GM21723 (cell line): ENCODE data around the gene LIX1.
"Not testable (repeated sequence)": the region's sequence is repeated elsewhere in the genome, so short reads cannot be mapped to it uniquely, and the experiment has no call there.

Experiments
- ATAC-seq: cut with Tn5 transposase; IDR thresholded peaks from one replicate; pipeline ENCODE4 v1.9.1; 2021; ENCODE audit warnings: mild to moderate bottlenecking, moderate library complexity; ENCODE audit not compliant: unreplicated experiment

LIX1 gene

DNA sequence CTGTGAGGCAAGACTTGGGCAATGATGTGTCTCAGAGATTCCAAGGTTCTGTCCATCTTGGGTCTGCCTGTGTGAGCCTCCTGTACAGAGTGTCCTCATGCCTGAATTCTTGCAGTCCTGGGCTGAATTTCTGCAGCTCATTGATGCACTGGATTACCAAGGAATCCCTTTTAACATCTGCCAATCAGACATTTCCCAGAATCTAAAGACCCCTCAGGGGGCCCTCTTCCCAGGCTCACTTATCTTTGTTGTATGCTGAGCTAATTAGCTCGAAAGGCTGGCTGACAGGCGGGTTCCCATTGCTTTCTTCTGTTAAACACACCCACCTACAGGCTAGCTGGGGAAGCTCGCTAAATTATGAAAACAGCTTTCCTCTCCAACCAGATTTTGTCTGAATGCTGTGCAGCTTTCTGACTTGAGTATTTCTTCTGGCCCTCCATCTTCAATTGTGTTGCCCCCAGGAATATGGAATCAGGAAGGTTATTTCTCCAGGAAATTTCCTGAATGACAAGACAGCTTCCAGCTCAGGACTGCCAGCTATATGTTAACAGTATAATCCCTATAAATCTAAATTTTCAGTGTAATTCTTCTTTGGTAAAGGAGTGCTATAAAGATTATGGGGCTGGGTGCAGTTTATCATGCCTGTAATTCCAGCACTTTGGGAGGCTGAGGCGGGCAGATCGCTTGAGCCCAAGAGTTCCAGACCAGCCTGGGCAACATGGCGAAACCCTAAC is at the start of gene LIX1:
LIX1 (minus strand) TSS at position 91 of the 734 bp plus-strand sequence; CDS start at position 56, 35 bp downstream.
- ATAC-seq: peak; percentile 96

- no peak for ATAC-seq
Measured at GRCh38 chr5:97191893-97192292, 49.5 kb upstream of the LIX1 start.

- ATAC-seq: not testable (repeated sequence)
Measured at GRCh38 chr5:97189523-97189922, 47.1 kb upstream of the LIX1 start.

DNA sequence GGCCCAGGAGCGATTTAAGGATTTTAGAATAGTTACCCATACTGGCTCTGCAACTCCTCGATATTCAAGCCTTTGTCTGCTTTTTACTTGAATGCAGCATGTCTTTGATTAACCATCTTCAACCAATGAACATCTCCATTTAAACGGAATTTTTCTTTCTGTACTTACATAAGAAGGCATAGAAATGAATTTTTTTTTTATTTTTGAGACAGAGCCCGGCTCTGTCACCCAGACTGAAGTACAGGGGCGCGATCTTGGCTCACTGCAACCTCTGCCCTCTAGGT is 41.5 kb upstream of the LIX1 start:
- ATAC-seq: no peak

DNA sequence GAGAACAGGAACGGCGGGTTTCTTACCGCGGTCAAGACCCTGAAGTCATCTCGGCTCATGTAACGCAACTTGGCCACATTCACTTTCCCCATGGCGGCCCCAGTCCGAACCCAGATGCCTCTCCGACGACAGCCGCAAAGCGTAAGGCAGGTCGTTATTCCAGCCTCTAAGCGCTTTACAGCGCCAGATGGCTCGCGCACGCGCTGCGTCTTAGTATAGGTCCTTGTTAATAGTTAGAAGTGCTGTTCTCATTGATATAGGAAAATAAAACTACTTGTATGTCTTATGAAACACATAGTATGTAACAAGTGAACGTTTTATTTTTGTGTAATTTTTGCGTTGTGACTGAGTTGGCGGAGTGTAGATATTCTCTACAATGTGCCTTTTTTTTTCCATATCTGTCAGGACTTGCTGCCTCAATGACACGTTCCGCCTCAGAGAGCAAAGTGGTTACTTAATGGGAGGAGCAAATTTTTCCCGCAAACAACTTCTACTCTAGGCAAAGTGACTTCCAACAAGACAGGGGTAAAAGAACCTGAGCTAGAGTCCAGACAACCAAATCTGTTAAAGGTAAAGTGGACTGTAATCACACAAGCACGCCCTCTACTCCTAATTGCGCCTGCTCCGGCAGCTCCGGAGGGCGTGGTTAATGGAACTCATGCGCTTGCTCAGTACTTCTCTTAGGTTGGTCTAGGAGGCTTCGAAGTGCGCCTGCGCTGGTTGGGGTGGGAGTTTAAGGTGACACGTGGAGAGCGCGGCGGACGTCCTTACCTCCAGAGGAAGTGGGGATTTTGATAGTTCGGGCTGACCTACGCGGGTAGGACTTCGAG is 40.9 kb upstream of the LIX1 start, which contains the start of gene RIOK2:
RIOK2 (minus strand) TSS at position 148 of the 830 bp plus-strand sequence; CDS start at position 92, 56 bp downstream.
- ATAC-seq: peak; percentile 90

- no peak for ATAC-seq
Measured at GRCh38 chr5:97182571-97183099, 40.2 kb upstream of the LIX1 start.

GRCh38 chr5:97181856-97182545 is 39.6 kb upstream of the LIX1 start:
- ATAC-seq: no peak

DNA sequence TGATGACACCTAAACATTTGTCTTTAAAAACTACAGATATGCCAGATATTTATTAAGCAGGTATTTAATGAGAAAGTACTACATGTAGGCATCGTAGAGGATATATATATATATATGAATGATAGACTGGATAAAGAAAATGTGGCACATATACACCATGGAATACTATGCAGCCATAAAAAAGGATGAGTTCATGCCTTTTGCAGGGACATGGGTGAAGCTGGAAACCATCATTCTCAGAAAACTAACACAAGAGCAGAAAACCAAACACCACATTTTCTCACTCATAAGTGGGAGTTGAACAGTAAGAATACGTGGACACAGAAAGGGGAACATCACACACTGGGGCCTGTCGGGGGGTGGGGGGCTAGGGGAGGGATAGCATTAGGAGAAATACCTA is 37.0 kb upstream of the LIX1 start:
- ATAC-seq: not testable (repeated sequence)

- no peak for ATAC-seq
Measured at GRCh38 chr5:97172227-97172626, 29.8 kb upstream of the LIX1 start.

- ATAC-seq: no peak
Measured at GRCh38 chr5:97171703-97172102, 29.3 kb upstream of the LIX1 start.

- ATAC-seq: peak; percentile 74
Measured at GRCh38 chr5:97167435-97167834, 25.0 kb upstream of the LIX1 start.

- no peak for ATAC-seq
Measured at GRCh38 chr5:97165726-97166125, 23.3 kb upstream of the LIX1 start.

- ATAC-seq: no peak
Measured at GRCh38 chr5:97164846-97165245, 22.4 kb upstream of the LIX1 start.

- ATAC-seq: no peak
Measured at GRCh38 chr5:97163790-97164285, 21.4 kb upstream of the LIX1 start.

DNA sequence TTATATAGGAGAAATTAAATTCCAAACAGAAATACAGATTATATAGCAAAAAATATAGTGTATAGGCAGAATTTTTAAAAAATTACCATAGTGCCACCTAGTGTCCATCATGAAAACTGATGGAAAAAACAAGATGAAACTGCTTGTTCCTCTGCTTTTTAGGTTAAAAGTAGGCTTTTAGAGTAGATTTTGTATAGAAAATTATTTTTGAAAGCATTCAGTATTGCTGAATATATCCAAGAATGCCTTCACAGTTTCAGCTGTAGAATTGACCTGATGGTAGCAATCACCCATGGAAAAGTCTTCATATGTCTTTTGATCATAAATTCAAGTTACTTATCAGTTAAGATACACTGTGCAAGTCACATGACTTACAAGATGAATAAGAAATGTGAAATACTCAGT is 21.0 kb upstream of the LIX1 start:
- ATAC-seq: no peak

GRCh38 chr5:97162045-97162444 is 19.6 kb upstream of the LIX1 start:
- peak; percentile 52 for ATAC-seq

DNA sequence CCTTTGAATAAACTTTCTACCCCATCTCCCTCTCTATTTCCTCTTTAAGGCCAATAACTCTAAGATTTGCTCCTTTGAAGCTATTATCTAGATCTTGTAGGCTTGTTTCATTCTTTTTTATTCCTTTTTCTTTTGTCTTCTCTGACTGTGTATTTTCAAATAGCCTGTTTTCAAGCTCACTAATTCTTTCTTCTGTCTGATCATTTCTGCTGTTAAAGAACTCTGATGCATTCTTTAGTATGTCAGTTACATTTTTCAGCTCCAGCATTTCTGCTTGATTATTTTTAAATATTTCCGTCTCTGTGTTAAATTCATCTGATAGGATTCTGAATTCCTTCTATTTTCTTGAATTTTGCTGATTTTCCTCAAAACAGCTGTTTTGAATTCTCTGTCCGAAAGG is 15.3 kb upstream of the LIX1 start:
- ATAC-seq: no peak

DNA sequence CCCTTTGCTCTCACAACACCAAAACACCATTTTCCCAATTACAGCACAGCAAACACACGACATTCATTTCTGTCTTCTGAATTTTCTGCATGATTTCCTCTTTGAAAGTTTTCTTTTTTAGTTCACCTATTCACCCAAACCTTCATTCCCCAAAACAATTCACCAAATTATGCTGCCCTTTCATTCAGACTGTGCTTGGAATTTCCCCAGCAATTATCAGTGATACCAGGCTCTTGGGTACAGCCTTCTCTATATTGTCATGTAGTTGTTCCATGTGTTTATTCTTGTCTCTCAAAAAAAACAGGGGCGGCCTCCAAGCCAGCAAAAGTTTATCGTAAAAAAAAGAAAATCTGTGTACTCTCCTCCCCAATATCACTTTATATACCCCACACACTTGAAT is 9.0 kb upstream of the LIX1 start:
- no peak for ATAC-seq

GRCh38 chr5:97150401-97150800 is 8.0 kb upstream of the LIX1 start:
- no peak for ATAC-seq

DNA sequence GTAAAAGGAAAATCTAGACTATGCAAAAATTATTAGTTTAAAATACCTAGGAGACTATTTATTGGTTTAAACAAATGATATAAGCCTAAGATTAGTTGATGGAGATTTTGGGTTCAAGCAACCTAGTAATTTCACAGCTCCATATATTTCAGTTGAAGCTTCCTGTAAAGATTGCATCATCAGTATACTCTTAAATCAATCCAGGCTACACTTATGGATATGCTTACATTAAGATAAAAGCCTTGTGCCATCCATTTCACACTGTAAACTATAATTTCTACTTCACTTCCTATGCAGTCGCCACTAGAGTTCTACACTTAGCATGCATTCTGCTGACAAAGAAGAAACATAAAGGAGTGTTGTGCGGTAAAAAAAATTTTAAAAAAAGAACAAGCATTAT is 7.3 kb upstream of the LIX1 start:
- no peak for ATAC-seq

GRCh38 chr5:97148288-97148687 is 5.9 kb upstream of the LIX1 start:
- no peak for ATAC-seq
